Measurements from ENCODE around the gene RASSF5. TPM values are rescaled to one million over a fixed set of nuclear protein-coding genes. Genes with fewer than 3 reads are reported as not detected.
A peak's percentile ranks its signal among the peaks of the same experiment; 100 is the strongest.
"Not testable (repeated sequence)": the region's sequence is repeated elsewhere in the genome, so short reads cannot be mapped to it uniquely, and the experiment has no call there.

Gene RASSF5
- total RNA-seq, 1 experiment from 2014 or later, result 0.24 TPM

- not testable (repeated sequence) for DNase-seq; H3K4me3 ChIP-seq (ENCODE audit: insufficient read depth, low read depth, low read length); H3K36me3 ChIP-seq (replicated peaks; ENCODE audit: control insufficient read depth, insufficient read depth, low read length); H3K27me3 ChIP-seq (ENCODE audit: control insufficient read depth, insufficient read depth, low read length)
Observed at GRCh38 chr1:206483864-206484263, 23.5 kb upstream of the RASSF5 start.

GRCh38 chr1:206484901-206485300 is 22.4 kb upstream of the RASSF5 start:
- no peak for DNase-seq
- H3K27me3 ChIP-seq (ENCODE audit: control insufficient read depth, insufficient read depth, low read length), result no peaks in the 10 kb centered on the region

GRCh38 chr1:206486995-206487788 is 20.1 kb upstream of the RASSF5 start:
- Histone ChIP-seq H3K4me3 (ENCODE audit: insufficient read depth, low read depth, low read length) (no peak overlapping the region), H3K36me3 (replicated peaks; ENCODE audit: control insufficient read depth, insufficient read depth, low read length) (no peaks in the 10 kb centered on the region), H3K27me3 (ENCODE audit: control insufficient read depth, insufficient read depth, low read length) (no peaks in the 10 kb centered on the region)
- DNase-seq, result no peak

More at GRCh38 chr1:206484901-206485300, 22.4 kb upstream of the RASSF5 start:
- Histone ChIP-seq H3K4me3 (ENCODE audit: insufficient read depth, low read depth, low read length) (no peak overlapping the region), H3K36me3 (replicated peaks; ENCODE audit: control insufficient read depth, insufficient read depth, low read length) (no peaks in the 10 kb centered on the region)

GRCh38 chr1:206487970-206488369 is 19.4 kb upstream of the RASSF5 start:
- no peak for DNase-seq
- H3K36me3 ChIP-seq (replicated peaks; ENCODE audit: control insufficient read depth, insufficient read depth, low read length), result no peaks in the 10 kb centered on the region
- H3K4me3 ChIP-seq (ENCODE audit: insufficient read depth, low read depth, low read length), result no peak overlapping the region
- no peaks in the 10 kb centered on the region for H3K27me3 ChIP-seq (ENCODE audit: control insufficient read depth, insufficient read depth, low read length)

GRCh38 chr1:206488466-206488865 is 18.9 kb upstream of the RASSF5 start:
- DNase-seq, result no peak
- Histone ChIP-seq H3K36me3 (replicated peaks; ENCODE audit: control insufficient read depth, insufficient read depth, low read length) (no peaks in the 10 kb centered on the region), H3K27me3 (ENCODE audit: control insufficient read depth, insufficient read depth, low read length) (no peaks in the 10 kb centered on the region), H3K4me3 (ENCODE audit: insufficient read depth, low read depth, low read length) (no peak overlapping the region)

- Histone ChIP-seq H3K36me3 (replicated peaks; ENCODE audit: control insufficient read depth, insufficient read depth, low read length) (no peaks in the 10 kb centered on the region), H3K27me3 (ENCODE audit: control insufficient read depth, insufficient read depth, low read length) (no peaks in the 10 kb centered on the region), H3K4me3 (ENCODE audit: insufficient read depth, low read depth, low read length) (no peak overlapping the region)
- peak; percentile 96 for DNase-seq
Observed at GRCh38 chr1:206489980-206490770, 17.2 kb upstream of the RASSF5 start.

- Histone ChIP-seq H3K27me3 (ENCODE audit: control insufficient read depth, insufficient read depth, low read length) (no peaks in the 10 kb centered on the region), H3K36me3 (replicated peaks; ENCODE audit: control insufficient read depth, insufficient read depth, low read length) (no peaks in the 10 kb centered on the region), H3K4me3 (ENCODE audit: insufficient read depth, low read depth, low read length) (no peak overlapping the region)
- DNase-seq, result no peak
Observed at GRCh38 chr1:206490771-206491405, 16.4 kb upstream of the RASSF5 start.

GRCh38 chr1:206491616-206492015 is 15.7 kb upstream of the RASSF5 start:
- Histone ChIP-seq H3K27me3 (ENCODE audit: control insufficient read depth, insufficient read depth, low read length) (no peaks in the 10 kb centered on the region), H3K36me3 (replicated peaks; ENCODE audit: control insufficient read depth, insufficient read depth, low read length) (no peaks in the 10 kb centered on the region), H3K4me3 (ENCODE audit: insufficient read depth, low read depth, low read length) (no peak overlapping the region)
- no peak for DNase-seq

- DNase-seq, result no peak
- H3K36me3 ChIP-seq (replicated peaks; ENCODE audit: control insufficient read depth, insufficient read depth, low read length), result no peaks in the 10 kb centered on the region
- no peak overlapping the region for H3K4me3 ChIP-seq (ENCODE audit: insufficient read depth, low read depth, low read length)
- H3K27me3 ChIP-seq (ENCODE audit: control insufficient read depth, insufficient read depth, low read length), result no peaks in the 10 kb centered on the region
Observed at GRCh38 chr1:206492589-206492988, 14.7 kb upstream of the RASSF5 start.

- Histone ChIP-seq H3K4me3 (ENCODE audit: insufficient read depth, low read depth, low read length) (no peak overlapping the region), H3K36me3 (replicated peaks; ENCODE audit: control insufficient read depth, insufficient read depth, low read length) (no peaks in the 10 kb centered on the region), H3K27me3 (ENCODE audit: control insufficient read depth, insufficient read depth, low read length) (no peaks in the 10 kb centered on the region)
- DNase-seq, result no peak
Observed at GRCh38 chr1:206493279-206493678, 14.1 kb upstream of the RASSF5 start.

- no peak for DNase-seq
Observed at GRCh38 chr1:206495011-206495461, 12.3 kb upstream of the RASSF5 start.

GRCh38 chr1:206495493-206496046 is 11.8 kb upstream of the RASSF5 start:
- no peaks in the 10 kb centered on the region for H3K27me3 ChIP-seq (ENCODE audit: control insufficient read depth, insufficient read depth, low read length)
- H3K36me3 ChIP-seq (replicated peaks; ENCODE audit: control insufficient read depth, insufficient read depth, low read length), result no peaks in the 10 kb centered on the region
- no peak overlapping the region for H3K4me3 ChIP-seq (ENCODE audit: insufficient read depth, low read depth, low read length)
- DNase-seq, result no peak

More at GRCh38 chr1:206495011-206495461, 12.3 kb upstream of the RASSF5 start:
- Histone ChIP-seq H3K4me3 (ENCODE audit: insufficient read depth, low read depth, low read length) (no peak overlapping the region), H3K27me3 (ENCODE audit: control insufficient read depth, insufficient read depth, low read length) (no peaks in the 10 kb centered on the region), H3K36me3 (replicated peaks; ENCODE audit: control insufficient read depth, insufficient read depth, low read length) (no peaks in the 10 kb centered on the region)

GRCh38 chr1:206496131-206496793 is 11.1 kb upstream of the RASSF5 start:
- no peak for DNase-seq
- Histone ChIP-seq H3K4me3 (ENCODE audit: insufficient read depth, low read depth, low read length) (no peak overlapping the region), H3K36me3 (replicated peaks; ENCODE audit: control insufficient read depth, insufficient read depth, low read length) (no peaks in the 10 kb centered on the region)

GRCh38 chr1:206497363-206497762 is 10.0 kb upstream of the RASSF5 start:
- Histone ChIP-seq H3K4me3 (ENCODE audit: insufficient read depth, low read depth, low read length) (no peak overlapping the region), H3K36me3 (replicated peaks; ENCODE audit: control insufficient read depth, insufficient read depth, low read length) (no peaks in the 10 kb centered on the region), H3K27me3 (ENCODE audit: control insufficient read depth, insufficient read depth, low read length) (peaks cover 4% of the 10 kb centered on the region; the same call in 1 of the 2 replicates)
- no peak for DNase-seq

More at GRCh38 chr1:206496131-206496793, 11.1 kb upstream of the RASSF5 start:
- no peaks in the 10 kb centered on the region for H3K27me3 ChIP-seq (ENCODE audit: control insufficient read depth, insufficient read depth, low read length)
